ENCODE data around the gene SCAF1.

The SCAF1 gene

GRCh38 chr19:49641688-49642491 lies at the start of gene SCAF1:
Gene SCAF1, plus strand, starts transcription at chr19:49642209. Its CDS starts 2,818 bp downstream, at chr19:49645027.
- peak; percentile 96 for DNase-seq (ENCODE audit: low spot score)

GRCh38 chr19:49592486-49593232 lies 49.4 kb upstream of the SCAF1 start:
- DNase-seq (ENCODE audit: low spot score), result peak; percentile 49

DNA sequence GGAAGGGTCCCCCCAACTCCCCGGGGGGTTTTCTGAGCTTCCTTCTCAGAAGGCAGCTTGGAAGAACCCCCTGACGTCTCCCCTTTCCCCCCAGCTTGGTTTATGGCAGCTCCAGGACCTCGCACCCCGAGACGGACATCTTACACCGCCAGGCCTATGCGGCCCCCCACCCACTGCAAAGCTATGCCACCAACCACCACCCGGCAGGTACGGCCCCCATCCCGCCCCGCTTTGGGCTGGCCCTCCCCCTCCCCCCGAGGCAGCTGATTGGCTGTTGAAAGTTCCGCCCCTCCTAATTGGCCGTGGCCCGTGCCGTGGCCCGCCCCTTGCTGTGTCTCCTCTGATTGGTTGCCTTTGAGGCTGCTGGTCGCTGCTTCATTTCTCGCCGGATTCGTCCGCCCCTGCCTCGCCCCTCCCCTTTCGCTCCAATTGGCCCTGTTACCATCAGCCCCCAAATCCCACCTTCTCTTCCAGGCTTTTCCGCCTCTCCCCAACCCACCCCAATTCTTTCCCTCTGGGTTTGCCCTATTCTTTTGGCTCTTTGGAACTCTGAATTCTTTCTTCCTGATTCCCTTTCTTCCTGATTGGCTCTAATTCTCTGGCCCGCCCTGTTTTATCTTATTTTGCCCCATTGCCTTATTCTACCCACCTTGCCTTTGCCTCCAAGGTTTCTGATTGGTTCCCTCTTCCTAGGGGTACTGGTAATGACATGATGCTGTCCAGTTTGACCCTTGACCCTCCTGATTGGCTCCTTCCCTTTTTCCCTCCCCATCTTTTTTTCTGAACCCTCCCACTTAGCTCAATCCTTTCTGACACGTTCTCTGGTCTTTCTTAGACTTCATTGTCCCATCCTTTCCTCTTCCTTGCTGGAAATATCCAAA lies 48.5 kb upstream of the SCAF1 start:
- DNase-seq (ENCODE audit: low spot score), result peak; percentile 100

DNA sequence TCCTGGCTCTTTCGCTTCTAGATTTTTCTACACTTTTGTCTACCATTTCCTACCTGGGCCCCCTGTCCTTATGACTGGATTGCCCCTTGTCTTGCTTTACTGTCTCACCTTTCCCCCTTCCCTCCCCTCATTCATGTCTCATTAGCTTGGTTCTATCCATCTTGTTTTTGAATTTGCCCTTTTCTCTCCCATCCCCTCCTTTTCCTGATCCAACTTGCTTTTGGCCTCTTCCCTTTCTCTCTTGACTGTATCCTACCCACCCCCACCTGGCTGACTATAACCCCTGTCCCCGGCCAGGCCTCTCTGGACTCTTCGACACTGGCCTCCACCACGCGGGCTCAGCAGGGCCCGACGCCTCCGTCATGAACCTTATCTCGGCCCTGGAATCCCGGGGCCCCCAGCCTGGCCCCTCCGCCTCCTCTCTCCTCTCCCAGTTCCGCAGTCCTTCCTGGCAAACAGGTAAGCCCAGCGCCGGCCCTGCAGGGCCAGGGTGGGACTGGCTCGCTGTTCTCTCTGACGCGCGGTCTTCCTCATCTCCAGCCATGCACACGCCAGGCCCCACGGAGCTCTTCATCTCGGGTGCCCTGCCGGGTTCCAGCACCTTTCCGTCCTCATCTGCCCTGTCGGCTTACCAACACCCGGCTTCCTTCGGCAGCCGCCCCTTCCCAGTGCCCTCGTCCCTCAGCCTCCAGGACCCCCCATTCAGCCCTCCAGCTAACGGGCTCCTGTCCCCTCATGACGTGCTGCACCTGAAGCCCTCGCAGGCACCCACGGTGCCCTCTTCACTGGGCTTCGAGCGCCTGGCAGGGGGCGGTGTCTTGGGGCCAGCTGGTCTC lies 47.6 kb upstream of the SCAF1 start:
- DNase-seq (ENCODE audit: low spot score), result no peak

DNA sequence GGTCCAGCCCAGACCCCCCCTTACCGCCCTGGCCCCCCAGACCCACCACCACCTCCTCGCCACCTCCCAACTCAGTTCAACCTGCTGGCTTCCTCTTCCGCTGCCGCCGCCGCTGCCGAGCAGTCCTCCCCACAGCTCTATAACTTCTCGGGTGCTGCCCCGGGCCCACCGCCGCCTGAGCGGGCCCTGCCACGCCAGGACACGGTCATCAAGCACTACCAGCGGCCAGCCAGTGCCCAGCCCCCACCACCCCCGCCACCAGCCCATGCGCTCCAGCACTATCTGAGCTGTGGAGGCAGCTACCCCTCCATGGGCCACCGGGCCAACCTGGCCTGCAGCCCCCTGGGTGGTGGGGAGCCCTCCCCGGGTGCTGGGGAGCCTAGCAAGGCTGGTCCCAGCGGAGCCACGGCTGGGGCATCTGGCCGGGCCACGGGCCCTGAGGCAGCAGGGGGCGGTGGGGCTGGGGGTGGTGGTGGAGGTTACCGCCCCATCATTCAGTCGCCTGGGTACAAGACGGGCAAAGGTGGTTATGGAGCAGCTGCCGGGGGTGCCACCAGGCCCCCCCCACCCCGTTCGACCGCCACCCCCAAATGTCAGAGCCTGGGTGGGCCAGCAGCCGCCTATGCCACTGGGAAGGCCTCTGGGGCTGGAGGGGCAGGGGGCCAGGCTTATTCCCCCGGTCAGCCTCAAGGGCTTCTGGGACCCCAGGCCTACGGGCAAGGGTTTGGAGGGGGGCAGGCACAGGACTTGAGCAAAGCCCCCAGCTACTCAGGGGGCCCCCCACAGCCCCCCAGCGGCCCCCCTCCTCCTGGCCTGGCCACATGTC lies 46.8 kb upstream of the SCAF1 start:
- DNase-seq (ENCODE audit: low spot score), result no peak

GRCh38 chr19:49595819-49596404 lies 46.1 kb upstream of the SCAF1 start:
- no peak for DNase-seq (ENCODE audit: low spot score)

GRCh38 chr19:49596407-49596806 lies 45.6 kb upstream of the SCAF1 start:
- DNase-seq (ENCODE audit: low spot score), result no peak

- no peak for DNase-seq (ENCODE audit: low spot score)
These were observed 44.9 kb upstream of the SCAF1 start for GRCh38 chr19:49596954-49597702.

- DNase-seq (ENCODE audit: low spot score), result no peak
These were observed 44.4 kb upstream of the SCAF1 start for GRCh38 chr19:49597703-49597974.

GRCh38 chr19:49599378-49600295 lies 42.4 kb upstream of the SCAF1 start:
- DNase-seq (ENCODE audit: low spot score), result no peak

DNA sequence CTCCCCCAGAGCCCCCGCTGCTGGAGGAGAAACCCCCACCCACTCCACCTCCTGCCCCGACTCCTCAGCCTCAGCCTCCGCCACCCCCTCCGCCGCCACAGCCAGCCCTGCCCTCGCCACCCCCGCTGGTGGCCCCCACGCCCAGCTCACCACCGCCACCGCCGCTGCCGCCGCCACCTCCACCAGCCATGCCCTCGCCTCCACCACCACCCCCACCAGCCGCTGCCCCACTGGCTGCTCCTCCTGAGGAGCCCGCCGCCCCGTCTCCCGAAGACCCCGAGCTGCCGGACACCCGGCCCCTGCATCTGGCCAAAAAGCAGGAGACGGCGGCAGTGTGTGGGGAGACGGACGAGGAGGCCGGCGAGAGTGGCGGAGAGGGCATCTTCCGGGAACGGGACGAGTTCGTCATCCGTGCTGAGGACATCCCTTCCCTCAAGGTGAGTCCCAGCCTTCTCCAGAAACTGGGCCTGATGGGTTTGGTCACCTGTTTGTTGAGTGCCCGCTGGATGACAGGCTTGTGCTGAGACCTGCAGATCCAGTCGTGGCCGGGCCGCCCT lies 40.4 kb upstream of the SCAF1 start:
- no peak for DNase-seq (ENCODE audit: low spot score)

- DNase-seq (ENCODE audit: low spot score), result no peak
These were observed 39.2 kb upstream of the SCAF1 start for GRCh38 chr19:49602806-49603205.

- DNase-seq (ENCODE audit: low spot score), result no peak
These were observed 36.4 kb upstream of the SCAF1 start for GRCh38 chr19:49605605-49606004.

GRCh38 chr19:49609499-49610092 lies 32.4 kb upstream of the SCAF1 start:
- no peak for DNase-seq (ENCODE audit: low spot score)

DNA sequence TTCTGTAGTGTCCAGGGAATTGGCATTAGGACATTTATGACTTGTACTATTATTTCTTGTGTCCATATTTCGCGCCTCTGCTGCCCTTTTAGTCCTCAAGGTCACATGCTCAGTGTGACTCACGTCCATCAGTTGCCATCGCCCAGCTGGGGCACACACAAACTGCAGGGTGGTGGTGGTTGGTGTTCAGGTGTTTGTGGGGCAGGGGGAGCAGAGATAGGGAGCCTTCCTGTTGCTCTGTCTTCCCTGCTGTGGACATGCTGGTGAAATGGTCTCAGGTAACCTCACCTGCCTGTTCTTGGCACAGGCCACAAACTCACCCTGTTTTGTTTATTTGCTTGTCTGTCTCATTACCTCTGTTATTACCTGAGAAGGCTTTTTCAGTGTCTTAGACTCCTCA lies 28.6 kb upstream of the SCAF1 start:
- no peak for DNase-seq (ENCODE audit: low spot score)

DNA sequence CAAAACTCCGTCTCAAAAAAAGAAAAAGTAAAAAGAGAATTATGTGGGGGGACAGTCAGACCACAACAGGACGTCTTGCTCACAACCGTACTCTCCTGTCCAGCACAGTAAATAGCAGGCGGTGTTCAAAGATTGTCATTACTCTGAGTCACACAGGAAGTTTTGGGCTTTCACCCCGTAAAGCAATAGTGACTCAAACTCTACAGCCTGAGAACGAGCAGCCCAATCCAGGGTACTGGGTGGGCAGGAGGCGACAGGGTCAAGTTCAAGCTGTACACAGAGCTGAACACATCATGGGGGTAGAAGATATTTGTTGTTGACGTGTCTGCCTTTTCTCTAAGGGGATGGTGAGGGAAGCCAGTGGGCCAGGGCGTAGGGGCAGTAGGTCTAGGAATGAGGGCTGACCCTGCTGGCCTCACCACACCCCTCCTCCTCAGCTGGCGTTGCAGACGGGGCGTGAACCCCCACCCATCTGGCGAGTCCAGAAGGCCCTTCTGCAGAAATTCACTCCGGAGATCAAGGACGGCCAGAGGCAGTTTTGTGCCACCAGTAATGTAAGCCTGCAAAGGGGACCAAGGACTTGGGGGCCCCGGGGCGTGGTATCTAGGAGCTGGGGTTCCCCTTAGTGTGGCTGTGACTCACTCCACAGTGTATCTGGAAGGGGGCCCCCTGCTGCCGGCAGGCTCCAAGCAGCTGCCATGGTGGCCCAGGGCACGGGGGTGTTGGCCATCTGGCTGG lies 27.7 kb upstream of the SCAF1 start:
- DNase-seq (ENCODE audit: low spot score), result no peak

- DNase-seq (ENCODE audit: low spot score), result no peak
These were observed 26.1 kb upstream of the SCAF1 start for GRCh38 chr19:49615861-49616260.

Measured in germinal center (tissue), 1 donor.